Ovary (tissue), 3 donors: ENCODE data around the gene DYNLT2.

Experiments
- EP300 ChIP-seq: sonication (generic); formaldehyde crosslinking; IDR thresholded peaks from one replicate; pipeline ENCODE4 v1.6.1; 2017; ENCODE audit warnings: antibody characterized with exemption
- POLR2A ChIP-seq: fragments of 450-650 bp; IDR thresholded peaks from one replicate; pipeline ENCODE4 v1.6.1; 2017; ENCODE audit warnings: antibody characterized with exemption, mild to moderate bottlenecking, moderate library complexity
- TF ChIP-seq, protein P1 (sequence below), 3 donors: fragments of 450-650 bp in 2 of 3; fragments of 200-600 bp in 1 of 3; IDR thresholded peaks; one replicate each; pipeline versions ENCODE4 v1.5.1 to v1.8.0; 2016 to 2022; ENCODE audit warnings: antibody characterized with exemption in 3 of 3, mild to moderate bottlenecking in 1 of 3
- donor health status: DM: no; HTN: no; CAD: no.

DNA sequence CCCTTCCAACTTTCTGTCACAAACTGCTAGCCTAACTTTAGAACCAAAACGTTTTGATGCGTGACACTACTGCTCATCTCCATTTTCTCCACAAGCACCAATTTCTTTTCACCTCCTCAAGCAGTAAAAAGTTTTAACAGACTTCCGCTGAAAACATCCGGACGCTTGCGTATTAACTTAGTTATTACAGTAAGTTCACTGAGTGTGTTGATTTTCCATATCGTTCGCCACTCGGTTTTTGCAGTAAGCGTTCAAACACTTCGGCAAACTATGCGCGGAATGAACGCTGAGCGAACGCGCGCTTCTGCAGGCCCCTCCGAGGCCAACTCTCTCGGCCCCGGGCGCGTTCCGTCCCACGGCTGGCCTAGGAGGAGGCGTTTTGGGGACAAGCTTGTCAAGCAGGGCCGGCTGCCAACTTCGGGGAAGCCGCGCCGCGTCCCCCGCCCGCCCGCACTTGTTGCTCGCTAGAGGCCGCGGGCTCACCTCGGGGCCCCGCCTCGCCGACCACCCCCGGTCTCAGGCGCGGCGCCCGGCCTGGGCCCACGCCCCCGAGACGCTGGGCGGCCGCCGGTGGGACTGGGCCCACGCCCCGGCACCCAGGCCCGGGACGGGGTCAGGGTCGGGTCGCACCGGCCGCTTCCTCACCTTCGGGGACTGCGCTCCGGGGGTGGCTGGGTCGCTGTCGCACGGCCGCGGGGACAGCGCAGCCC is 28.0 kb downstream of the DYNLT2 start:
- TF ChIP-seq POLR2A (no peak), EP300 (no peak)
- TF ChIP-seq, protein P1, sequence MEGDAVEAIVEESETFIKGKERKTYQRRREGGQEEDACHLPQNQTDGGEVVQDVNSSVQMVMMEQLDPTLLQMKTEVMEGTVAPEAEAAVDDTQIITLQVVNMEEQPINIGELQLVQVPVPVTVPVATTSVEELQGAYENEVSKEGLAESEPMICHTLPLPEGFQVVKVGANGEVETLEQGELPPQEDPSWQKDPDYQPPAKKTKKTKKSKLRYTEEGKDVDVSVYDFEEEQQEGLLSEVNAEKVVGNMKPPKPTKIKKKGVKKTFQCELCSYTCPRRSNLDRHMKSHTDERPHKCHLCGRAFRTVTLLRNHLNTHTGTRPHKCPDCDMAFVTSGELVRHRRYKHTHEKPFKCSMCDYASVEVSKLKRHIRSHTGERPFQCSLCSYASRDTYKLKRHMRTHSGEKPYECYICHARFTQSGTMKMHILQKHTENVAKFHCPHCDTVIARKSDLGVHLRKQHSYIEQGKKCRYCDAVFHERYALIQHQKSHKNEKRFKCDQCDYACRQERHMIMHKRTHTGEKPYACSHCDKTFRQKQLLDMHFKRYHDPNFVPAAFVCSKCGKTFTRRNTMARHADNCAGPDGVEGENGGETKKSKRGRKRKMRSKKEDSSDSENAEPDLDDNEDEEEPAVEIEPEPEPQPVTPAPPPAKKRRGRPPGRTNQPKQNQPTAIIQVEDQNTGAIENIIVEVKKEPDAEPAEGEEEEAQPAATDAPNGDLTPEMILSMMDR (IDR thresholded peaks at IDR 0.05), result no peak
